Thyroid gland (tissue), 4 donors: ENCODE results near the gene EXOSC5. TPM values are rescaled to one million over a fixed set of nuclear protein-coding genes. Genes with fewer than 3 reads are reported as not detected.

ENCODE experiments used
- DNase-seq, 2 donors: peaks; one replicate each; pipeline ENCODE4 v3.0.0-alpha.2; 2019
- H3K27ac ChIP-seq, 3 donors: fragments of 200-600 bp; sonication (generic); 1 replicate in 2 of 3; 2 replicates in 1 of 3; pipeline ENCODE4 v1.5.1; 2016 to 2019; ENCODE audit warnings: mild to moderate bottlenecking in 1 of 3, moderate library complexity in 1 of 3
- H3K27me3 ChIP-seq: fragments of 200-600 bp; sonication (generic); one replicate; pipeline ENCODE4 v1.5.1; 2019
- H3K36me3 ChIP-seq, 2 donors: fragments of 200-600 bp; sonication (generic); one replicate each; pipeline ENCODE4 v1.5.1; 2016 to 2019
- H3K4me1 ChIP-seq, 2 donors: fragments of 200-600 bp; sonication (generic); one replicate each; pipeline ENCODE4 v1.5.1; 2017 to 2019
- H3K4me3 ChIP-seq, 3 donors: fragments of 200-600 bp; sonication (generic); replicated peaks in 1 of 3; 1 replicate in 2 of 3; 2 replicates in 1 of 3; pipeline ENCODE4 v1.5.1; 2016; ENCODE audit warnings: mild to moderate bottlenecking in 1 of 3
- H3K9me3 ChIP-seq: fragments of 200-600 bp; sonication (generic); one replicate; pipeline ENCODE4 v1.5.1; 2017
- CTCF ChIP-seq, 6 experiments: fragments of 200-600 bp in 3 of 6; fragments of 450-650 bp in 3 of 6; sonication (generic) in 3 of 6; IDR thresholded peaks; one replicate each; pipeline ENCODE4 v1.5.1; 2016 to 2019; ENCODE audit warnings: antibody characterized with exemption in 6 of 6, mild to moderate bottlenecking in 2 of 6, inconsistent platforms in 1 of 6, moderate library complexity in 1 of 6
- POLR2A ChIP-seq, 2 donors: fragments of 450-650 bp; IDR thresholded peaks; one replicate each; pipeline ENCODE4 v1.6.1; 2017; ENCODE audit warnings: antibody characterized with exemption in 2 of 2, mild to moderate bottlenecking in 2 of 2, moderate library complexity in 1 of 2
- WGBS, 2 donors: methylation state at CpG; one replicate each; pipeline ENCODE4 v1.1.5; 2017; 5-methylcytosine and 5-hydroxymethylcytosine counted together
- intact Hi-C: fragments of 100-400 bp; cut with DNase I; formaldehyde crosslinking; loops from one replicate; pipeline ENCODE4 v1.15.1; 2023
- total RNA-seq, 4 donors: library from RNA; depleted of rRNA; stranded (reverse); fragments of >200 nt; gene quantifications; one replicate each; pipeline ENCODE4 v1.2.3, GENCODE V29; 2016

The EXOSC5 gene
- total RNA-seq, 4 donors from 2014 or later = 11.8 to 20.7 (median 14.2) TPM

GRCh38 chr19:41441321-41441945 is 44.3 kb upstream of the EXOSC5 start:
- Histone ChIP-seq H3K9me3 (no peaks in the 10 kb centered on the region), H3K27me3 (no peaks in the 10 kb centered on the region), H3K4me3 (no peak overlapping the region), H3K4me1 (peaks cover 6 to 14% of the 10 kb centered on the region in 2 donors), H3K36me3 (peaks cover 0 to 6% of the 10 kb centered on the region in 2 donors), H3K27ac (no peak overlapping the region)
- intact Hi-C loops = no loop called here
- DNase-seq = no peak
- 78 to 90% methylated on average over 13 to 15 of the region's 15 CpGs for WGBS, 2 donors
- TF ChIP-seq POLR2A (IDR thresholded peaks at IDR 0.05) (no peak), CTCF (IDR thresholded peaks at IDR 0.05) (no peak)

GRCh38 chr19:41439441-41440222 is 42.5 kb upstream of the EXOSC5 start, which contains the start of gene DMAC2:
DMAC2 (minus strand) TSS chr19:41439912; CDS start chr19:41439899, 13 bp downstream.
- intact Hi-C loops = loop anchor here (10.0 kb wide), 1 partner anchor 235 kb away; no protein-coding TSS in a partner anchor
- H3K36me3 ChIP-seq = peaks cover 0 to 6% of the 10 kb centered on the region in 2 donors
- H3K4me1 ChIP-seq = peaks cover 6 to 14% of the 10 kb centered on the region in 2 donors
- TF ChIP-seq POLR2A (IDR thresholded peaks at IDR 0.05) = peak in 1 of 2 donors; percentile 74
- TF ChIP-seq CTCF (IDR thresholded peaks at IDR 0.05) = peak in 5 of 6 experiments; percentile 23 to 66 (median 52)
- no peaks in the 10 kb centered on the region for H3K9me3 ChIP-seq
- peak within 1 kb of the TSS; percentile 51 to 76 (median 64) for H3K4me3 ChIP-seq
- peak; percentile 99 for DNase-seq
- 1 to 2% methylated on average over 32 to 39 of the region's 40 CpGs for WGBS, 2 donors
- peak within 1 kb of the TSS; percentile 69 to 81 (median 80) for H3K27ac ChIP-seq
- no peaks in the 10 kb centered on the region for H3K27me3 ChIP-seq

- no peak for TF ChIP-seq POLR2A (IDR thresholded peaks at IDR 0.05)
- TF ChIP-seq CTCF (IDR thresholded peaks at IDR 0.05) = no peak
- WGBS, 2 donors = 89 to 94% methylated on average over 6 to 7 of the region's 7 CpGs
- H3K36me3 ChIP-seq = peaks cover 0 to 10% of the 10 kb centered on the region in 2 donors
- H3K4me1 ChIP-seq = peaks cover 6 to 14% of the 10 kb centered on the region in 2 donors
- no peak for DNase-seq
- intact Hi-C loops = loop anchor here (10.0 kb wide), 1 partner anchor 233 kb away; no protein-coding TSS in a partner anchor
- no peaks in the 10 kb centered on the region for H3K9me3 ChIP-seq
- no peak overlapping the region for H3K27ac ChIP-seq
- no peaks in the 10 kb centered on the region for H3K27me3 ChIP-seq
- no peak overlapping the region for H3K4me3 ChIP-seq
These were observed 40.9 kb upstream of the EXOSC5 start for GRCh38 chr19:41437944-41438574.

GRCh38 chr19:41436674-41436951 is 39.5 kb upstream of the EXOSC5 start:
- Histone ChIP-seq H3K27ac (no peak overlapping the region), H3K4me1 (peaks cover 6 to 14% of the 10 kb centered on the region in 2 donors), H3K27me3 (no peaks in the 10 kb centered on the region), H3K9me3 (no peaks in the 10 kb centered on the region), H3K36me3 (peaks cover 8 to 20% of the 10 kb centered on the region in 2 donors), H3K4me3 (no peak overlapping the region)
- intact Hi-C loops = loop anchor here (10.0 kb wide), 1 partner anchor 232 kb away; no protein-coding TSS in a partner anchor
- no peak for DNase-seq
- no peak for TF ChIP-seq POLR2A (IDR thresholded peaks at IDR 0.05)
- TF ChIP-seq CTCF (IDR thresholded peaks at IDR 0.05) = no peak
